ENCODE measurements around the gene MBP.

GRCh38 chr18:77091366-77091765 is 41.2 kb downstream of the MBP start:
- TF ChIP-seq, protein P1, sequence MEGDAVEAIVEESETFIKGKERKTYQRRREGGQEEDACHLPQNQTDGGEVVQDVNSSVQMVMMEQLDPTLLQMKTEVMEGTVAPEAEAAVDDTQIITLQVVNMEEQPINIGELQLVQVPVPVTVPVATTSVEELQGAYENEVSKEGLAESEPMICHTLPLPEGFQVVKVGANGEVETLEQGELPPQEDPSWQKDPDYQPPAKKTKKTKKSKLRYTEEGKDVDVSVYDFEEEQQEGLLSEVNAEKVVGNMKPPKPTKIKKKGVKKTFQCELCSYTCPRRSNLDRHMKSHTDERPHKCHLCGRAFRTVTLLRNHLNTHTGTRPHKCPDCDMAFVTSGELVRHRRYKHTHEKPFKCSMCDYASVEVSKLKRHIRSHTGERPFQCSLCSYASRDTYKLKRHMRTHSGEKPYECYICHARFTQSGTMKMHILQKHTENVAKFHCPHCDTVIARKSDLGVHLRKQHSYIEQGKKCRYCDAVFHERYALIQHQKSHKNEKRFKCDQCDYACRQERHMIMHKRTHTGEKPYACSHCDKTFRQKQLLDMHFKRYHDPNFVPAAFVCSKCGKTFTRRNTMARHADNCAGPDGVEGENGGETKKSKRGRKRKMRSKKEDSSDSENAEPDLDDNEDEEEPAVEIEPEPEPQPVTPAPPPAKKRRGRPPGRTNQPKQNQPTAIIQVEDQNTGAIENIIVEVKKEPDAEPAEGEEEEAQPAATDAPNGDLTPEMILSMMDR (IDR thresholded peaks at IDR 0.05), result no peak
- TF ChIP-seq POLR2A (IDR thresholded peaks at IDR 0.05), result no peak
- TF ChIP-seq EP300 (IDR thresholded peaks at IDR 0.05), result no peak
